NCI-H128 (cell line): ENCODE measurements around the gene ECEL1.

Experiments
- DNase-seq: peaks from one replicate; lab custom pipeline; 2025; ENCODE audit not compliant: unreplicated experiment; lab: John Stamatoyannopoulos, UW

ECEL1 gene

GRCh38 chr2:232485757-232486557 is 1.7 kb downstream of the ECEL1 start:
- DNase-seq: no peak

- no peak for DNase-seq
Observed at GRCh38 chr2:232485348-232485756, 2.3 kb downstream of the ECEL1 start.

DNA sequence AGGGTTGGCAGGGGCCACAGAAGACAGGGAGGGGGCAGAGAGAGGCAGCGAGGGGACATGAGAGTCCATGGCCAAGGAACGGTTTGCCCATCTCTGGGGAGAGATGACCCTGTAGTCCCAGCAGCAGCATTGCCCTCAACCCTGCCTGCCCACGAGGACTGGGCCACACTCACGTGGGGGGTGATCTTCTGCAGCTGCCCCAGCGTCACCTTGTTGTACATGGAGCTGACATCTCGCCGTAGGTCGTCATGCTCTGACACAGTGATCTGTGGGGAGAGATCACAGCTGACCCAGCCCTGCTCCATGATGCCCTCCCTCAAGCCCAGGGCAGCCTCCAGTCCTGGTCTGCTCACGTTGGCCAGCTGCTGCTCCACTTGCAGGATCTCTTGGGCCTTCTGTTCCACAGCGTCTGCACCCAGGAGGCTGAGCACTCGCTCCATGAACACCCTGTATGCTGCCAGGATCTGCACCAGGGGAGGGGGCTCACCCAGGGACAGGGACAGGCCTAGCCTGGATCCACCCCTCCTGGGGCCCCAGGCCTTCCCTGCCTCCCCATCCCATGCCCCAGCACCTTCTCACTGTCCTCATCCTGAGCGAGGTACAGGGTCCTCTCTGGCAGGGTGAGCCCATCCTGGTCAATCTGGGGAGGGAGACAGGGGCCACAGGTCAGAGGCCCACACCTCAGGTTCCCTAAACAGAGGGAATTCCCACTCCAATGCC is 2.8 kb downstream of the ECEL1 start:
- no peak for DNase-seq

DNA sequence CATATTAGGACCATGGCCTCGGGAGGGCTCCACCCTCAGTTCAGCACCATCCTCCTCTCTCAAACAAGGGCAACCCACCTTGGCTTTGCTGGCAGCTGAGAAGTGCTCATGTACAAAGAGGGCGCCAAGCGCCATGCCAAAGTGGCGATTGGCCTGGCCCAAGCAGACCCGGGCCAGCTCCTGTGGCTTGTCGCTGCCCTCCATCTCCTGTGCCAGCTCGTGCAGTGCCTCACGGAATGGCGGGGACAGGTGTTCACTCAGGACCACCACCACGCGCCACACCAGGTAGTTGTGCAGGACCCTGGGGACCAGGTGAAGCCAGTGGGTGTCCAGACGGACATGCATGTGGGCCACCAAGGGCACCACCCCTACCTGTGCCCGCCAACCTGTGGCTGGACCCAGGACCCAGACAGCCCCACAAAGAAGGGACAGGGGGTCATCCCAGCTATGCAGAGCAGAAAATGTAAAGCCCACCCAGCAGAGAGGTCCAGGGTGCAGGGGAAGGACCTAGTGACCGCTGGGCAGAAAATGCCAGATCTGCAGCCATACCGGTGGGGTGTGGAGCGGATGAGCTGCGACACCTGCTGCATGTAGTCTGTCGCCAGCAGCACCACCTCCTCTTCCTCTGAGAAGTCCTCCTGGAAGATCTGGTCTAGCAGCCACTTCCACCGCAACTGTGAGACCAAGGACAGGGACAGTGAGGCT is 3.6 kb downstream of the ECEL1 start:
- DNase-seq: no peak

- no peak for DNase-seq
Observed at GRCh38 chr2:232483311-232483922, 4.2 kb downstream of the ECEL1 start.

DNA sequence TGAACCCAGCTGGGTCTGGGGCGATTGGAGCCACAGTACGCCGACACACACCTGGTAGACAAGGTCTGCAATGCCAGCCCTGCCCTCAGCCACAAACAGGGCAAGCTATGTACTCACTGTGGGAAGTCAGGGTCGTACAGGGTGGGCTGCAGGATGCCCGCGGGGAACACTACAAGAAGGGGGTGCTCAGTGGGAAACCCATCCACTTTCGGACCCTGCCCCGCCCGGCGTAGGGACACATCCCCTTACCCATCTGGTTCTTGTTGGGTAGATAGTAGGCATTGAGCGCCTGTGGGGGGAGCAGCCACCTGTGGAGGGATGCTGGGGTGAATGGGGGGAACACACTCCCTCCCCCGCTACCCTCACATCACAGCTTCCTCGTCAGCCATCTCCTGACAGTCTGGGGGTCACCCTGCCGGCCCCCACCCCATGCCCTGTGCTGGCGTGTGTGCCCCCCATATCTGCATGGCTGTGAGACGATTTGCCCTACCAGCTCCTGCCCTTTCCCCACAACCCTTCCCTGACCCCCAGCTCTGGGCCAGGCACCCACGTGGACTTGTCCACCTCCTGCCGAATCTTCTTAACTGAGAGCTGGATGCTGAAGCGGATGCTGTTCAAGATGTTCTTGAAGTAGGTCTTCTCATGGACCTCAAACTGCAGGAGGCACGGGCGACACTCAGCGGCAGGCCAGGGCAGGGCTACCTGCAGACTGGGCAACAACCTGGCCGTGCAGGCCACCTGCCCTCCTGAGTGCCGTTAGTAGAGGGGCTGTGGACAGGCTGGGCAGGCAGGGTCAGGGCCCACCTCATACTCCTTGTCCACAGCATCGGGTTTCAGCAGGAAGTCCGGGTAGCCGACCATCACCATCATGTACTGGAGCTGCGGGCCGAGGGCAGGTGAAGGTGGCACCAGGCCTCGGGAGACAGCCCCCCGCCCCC is 5.1 kb downstream of the ECEL1 start:
- no peak for DNase-seq

GRCh38 chr2:232481322-232482140 is 6.1 kb downstream of the ECEL1 start:
- DNase-seq: no peak

- no peak for DNase-seq
Observed at GRCh38 chr2:232480201-232481190, 7.1 kb downstream of the ECEL1 start.

- no peak for DNase-seq
Observed at GRCh38 chr2:232479341-232480200, 8.1 kb downstream of the ECEL1 start.

GRCh38 chr2:232478571-232479340 is 8.9 kb downstream of the ECEL1 start:
- no peak for DNase-seq

- no peak for DNase-seq
Observed at GRCh38 chr2:232477751-232478510, 9.7 kb downstream of the ECEL1 start.

- no peak for DNase-seq
Observed at GRCh38 chr2:232476791-232477190, 10.8 kb downstream of the ECEL1 start.

GRCh38 chr2:232476045-232476444 is 11.6 kb downstream of the ECEL1 start:
- DNase-seq: no peak

DNA sequence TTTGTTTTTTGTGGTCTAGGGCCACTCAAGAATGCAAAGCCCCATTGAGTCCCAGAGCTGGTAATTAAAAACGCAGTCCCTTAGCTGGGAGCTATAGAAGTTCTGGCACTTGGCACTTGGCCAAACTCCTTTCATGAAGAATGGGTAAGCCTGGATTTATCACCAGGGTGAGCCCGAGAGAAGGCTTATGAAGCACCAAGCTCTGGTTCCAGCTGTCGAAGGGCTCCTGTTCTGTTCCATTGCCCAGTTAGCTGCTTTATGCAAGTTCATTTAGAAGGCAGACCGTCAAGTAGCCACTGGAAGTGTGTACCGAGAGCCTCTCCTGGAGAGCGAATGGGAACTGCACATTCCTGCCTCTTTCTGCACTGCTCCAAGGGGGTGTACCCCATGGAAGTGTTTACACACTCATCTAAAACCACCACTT is 14.2 kb downstream of the ECEL1 start:
- DNase-seq: peak; percentile 39

DNA sequence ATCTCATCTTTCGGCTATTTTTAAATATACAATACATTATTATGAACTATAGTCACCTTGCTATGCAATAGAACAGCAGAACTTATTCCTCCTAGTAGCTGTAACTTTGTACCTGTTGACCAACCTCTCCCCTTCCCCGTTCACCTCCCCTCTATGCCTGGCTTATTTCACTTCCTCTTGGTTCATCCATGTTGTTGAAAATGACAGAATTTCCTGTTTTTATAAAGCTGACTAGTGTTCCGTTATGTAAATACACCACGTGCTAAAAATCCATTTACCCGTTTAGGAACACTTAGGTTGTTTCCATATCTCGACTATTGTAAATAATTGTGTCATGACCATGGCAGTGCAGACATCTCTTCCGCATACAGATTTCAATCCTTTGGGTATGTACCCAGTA is 21.4 kb downstream of the ECEL1 start:
- DNase-seq: no peak

- DNase-seq: no peak
Observed at GRCh38 chr2:232465061-232465460, 22.6 kb downstream of the ECEL1 start.
